H9 (cell line): ENCODE results near the gene ZNF593. TPM values are rescaled to one million over a fixed set of nuclear protein-coding genes. Genes with fewer than 3 reads are reported as not detected.

ENCODE experiments used
- DNase-seq: peaks from one replicate; pipeline ENCODE4 v3.0.0-alpha.2; 2017
- H2AFZ ChIP-seq: one replicate; pipeline ENCODE4 v1.6.1; 2013; ENCODE audit warnings: mild to moderate bottlenecking, low read length, control low read depth, moderate library complexity
- H2AK5ac ChIP-seq: 2 replicates; pipeline ENCODE4 v1.6.1; 2013; ENCODE audit warnings: low read length, control low read depth, mixed read lengths; ENCODE audit not compliant: insufficient read length
- H2BK120ac ChIP-seq: one replicate; pipeline ENCODE4 v1.6.1; 2013; ENCODE audit warnings: low read depth, mild to moderate bottlenecking, low read length, control low read depth, inconsistent platforms; ENCODE audit not compliant: poor library complexity, severe bottlenecking
- H2BK12ac ChIP-seq: 2 replicates; pipeline ENCODE4 v1.6.1; 2013; ENCODE audit warnings: low read length, control low read depth, mixed read lengths, low read depth; ENCODE audit not compliant: insufficient read length
- H2BK15ac ChIP-seq: 2 replicates; pipeline ENCODE4 v1.6.1; 2013; ENCODE audit warnings: low read depth, low read length, control low read depth
- H2BK20ac ChIP-seq: one replicate; pipeline ENCODE4 v1.6.1; 2013; ENCODE audit warnings: low read depth, mild to moderate bottlenecking, low read length, control low read depth, inconsistent platforms; ENCODE audit not compliant: poor library complexity, severe bottlenecking
- H2BK5ac ChIP-seq: 2 replicates; pipeline ENCODE4 v1.6.1; 2013; ENCODE audit warnings: low read length, control low read depth, mixed read lengths; ENCODE audit not compliant: insufficient read length
- H3K14ac ChIP-seq: 2 replicates; pipeline ENCODE4 v1.6.1; 2013; ENCODE audit warnings: low read length, control low read depth; ENCODE audit not compliant: insufficient read depth
- H3K18ac ChIP-seq: 2 replicates; pipeline ENCODE4 v1.6.1; 2013; ENCODE audit warnings: low read depth, mild to moderate bottlenecking, mixed read lengths, low read length, control low read depth; ENCODE audit not compliant: insufficient read length
- H3K23ac ChIP-seq: 2 replicates; pipeline ENCODE4 v1.6.1; 2013; ENCODE audit warnings: low read length, control low read depth, mixed read lengths, low read depth; ENCODE audit not compliant: insufficient read length
- H3K23me2 ChIP-seq: 2 replicates; pipeline ENCODE4 v1.6.1; 2013; ENCODE audit warnings: low read depth, mild to moderate bottlenecking, mixed read lengths, low read length, control low read depth; ENCODE audit not compliant: insufficient read length, poor library complexity, severe bottlenecking
- H3K27ac ChIP-seq: 2 replicates; pipeline ENCODE4 v1.5.1; 2013; ENCODE audit warnings: low read length, control low read depth, mixed read lengths, low read depth; ENCODE audit not compliant: insufficient read length
- H3K27me3 ChIP-seq: 2 replicates; pipeline ENCODE4 v1.6.1; 2013; ENCODE audit warnings: low read length, control low read depth, inconsistent platforms; ENCODE audit not compliant: insufficient read depth
- H3K4ac ChIP-seq: 2 replicates; pipeline ENCODE4 v1.6.1; 2013; ENCODE audit warnings: low read depth, mild to moderate bottlenecking, control low read depth, inconsistent platforms, low read length, moderate library complexity
- H3K4me1 ChIP-seq: 2 replicates; pipeline ENCODE4 v1.6.1; 2013; ENCODE audit warnings: low read length, control low read depth, inconsistent platforms; ENCODE audit not compliant: insufficient read depth
- H3K4me2 ChIP-seq: 2 replicates; pipeline ENCODE4 v1.6.1; 2013; ENCODE audit warnings: low read length, control low read depth, mixed read lengths; ENCODE audit not compliant: insufficient read length, insufficient read depth
- H3K56ac ChIP-seq: 2 replicates; pipeline ENCODE4 v1.6.1; 2013; ENCODE audit warnings: low read depth, mild to moderate bottlenecking, mixed read lengths, low read length, control low read depth; ENCODE audit not compliant: insufficient read length
- H3K79me1 ChIP-seq: 2 replicates; pipeline ENCODE4 v1.6.1; 2013; ENCODE audit warnings: low read depth, mild to moderate bottlenecking, moderate library complexity, low read length, control low read depth, inconsistent platforms; ENCODE audit not compliant: insufficient read depth, poor library complexity, severe bottlenecking
- H3K79me2 ChIP-seq: 2 replicates; pipeline ENCODE4 v1.6.1; 2013; ENCODE audit warnings: low read length, control low read depth, inconsistent platforms; ENCODE audit not compliant: insufficient read depth
- H3K9ac ChIP-seq: 2 replicates; pipeline ENCODE4 v1.6.1; 2013; ENCODE audit warnings: low read length, control low read depth, mixed read lengths; ENCODE audit not compliant: insufficient read length; ENCODE audit errors: extremely low read depth
- H3K9me3 ChIP-seq: one replicate; pipeline ENCODE4 v1.6.1; 2013; ENCODE audit warnings: low read depth, low read length, inconsistent platforms; ENCODE audit not compliant: control insufficient read depth
- H3T11ph ChIP-seq: one replicate; pipeline ENCODE4 v1.6.1; 2013; ENCODE audit warnings: mild to moderate bottlenecking, low read length, control low read depth, inconsistent platforms
- H4K20me1 ChIP-seq: one replicate; pipeline ENCODE4 v1.6.1; 2013; ENCODE audit not compliant: control insufficient read depth, insufficient read length, insufficient read depth
- H4K5ac ChIP-seq: 2 replicates; pipeline ENCODE4 v1.6.1; 2013; ENCODE audit warnings: low read depth, mild to moderate bottlenecking, mixed read lengths, low read length, control low read depth; ENCODE audit not compliant: insufficient read length
- H4K8ac ChIP-seq: replicated peaks from 2 replicates; pipeline ENCODE4 v1.6.1; 2013; ENCODE audit warnings: low read length, control low read depth, mixed read lengths, low read depth; ENCODE audit not compliant: insufficient read length
- H4K91ac ChIP-seq: 2 replicates; pipeline ENCODE4 v1.6.1; 2013; ENCODE audit warnings: low read depth, mild to moderate bottlenecking, moderate library complexity, mixed read lengths, low read length, control low read depth; ENCODE audit not compliant: insufficient read length
- H3K27ac Mint-ChIP-seq, 3 experiments: 2 replicates in 2 of 3; 3 replicates in 1 of 3; pipeline ENCODE4 v1.8.0; 2020 to 2021; ENCODE audit warnings: mixed read lengths in 3 of 3, mild to moderate bottlenecking in 1 of 3, moderate library complexity in 1 of 3
- H3K27me3 Mint-ChIP-seq: 2 replicates; pipeline ENCODE4 v1.8.0; 2021; ENCODE audit warnings: low read depth, mild to moderate bottlenecking, moderate library complexity, mixed read lengths
- H3K36me3 Mint-ChIP-seq, 3 experiments: 2 replicates in 2 of 3; 3 replicates in 1 of 3; pipeline ENCODE4 v1.8.0; 2020 to 2021; ENCODE audit warnings: low read depth in 3 of 3, mixed read lengths in 3 of 3; ENCODE audit not compliant: insufficient read depth in 1 of 3
- H3K4me1 Mint-ChIP-seq, 2 experiments: 2 replicates each; pipeline ENCODE4 v1.8.0; 2020; ENCODE audit warnings: mixed read lengths in 2 of 2
- H3K4me3 Mint-ChIP-seq, 2 experiments: 2 replicates in 1 of 2; 3 replicates in 1 of 2; pipeline ENCODE4 v1.8.0; 2020 to 2021; ENCODE audit warnings: mild to moderate bottlenecking in 2 of 2, mixed read lengths in 2 of 2, moderate library complexity in 1 of 2
- H3K9me3 Mint-ChIP-seq, 2 experiments: 2 replicates in 1 of 2; 3 replicates in 1 of 2; pipeline ENCODE4 v1.8.0; 2020; ENCODE audit warnings: mild to moderate bottlenecking in 2 of 2, mixed read lengths in 2 of 2, moderate library complexity in 1 of 2
- WGBS: extraction: QIAGEN DNeasy Blood & Tissue Kit; methylation state at CpG from one replicate; pipeline ENCODE4 v1.1.7; 2013; ENCODE audit warnings: missing lambda C conversion rate, low lambda C conversion rate, mixed read lengths; ENCODE audit not compliant: insufficient read length; ENCODE audit errors: extremely low coverage; 5-methylcytosine and 5-hydroxymethylcytosine counted together
- total RNA-seq: library from RNA; stranded (reverse); gene quantifications from 2 replicates; pipeline ENCODE4 v1.2.1, GENCODE V29; 2021
- TF ChIP-seq, protein P1 (sequence below): fragments of 200-600 bp; sonication (generic); conservative IDR thresholded peaks from 3 replicates; pipeline ENCODE4 v1.8.0; 2021; ENCODE audit warnings: antibody characterized with exemption, mild to moderate bottlenecking

Gene ZNF593
- total RNA-seq, 1 experiment from 2014 or later: 48.2 TPM

DNA sequence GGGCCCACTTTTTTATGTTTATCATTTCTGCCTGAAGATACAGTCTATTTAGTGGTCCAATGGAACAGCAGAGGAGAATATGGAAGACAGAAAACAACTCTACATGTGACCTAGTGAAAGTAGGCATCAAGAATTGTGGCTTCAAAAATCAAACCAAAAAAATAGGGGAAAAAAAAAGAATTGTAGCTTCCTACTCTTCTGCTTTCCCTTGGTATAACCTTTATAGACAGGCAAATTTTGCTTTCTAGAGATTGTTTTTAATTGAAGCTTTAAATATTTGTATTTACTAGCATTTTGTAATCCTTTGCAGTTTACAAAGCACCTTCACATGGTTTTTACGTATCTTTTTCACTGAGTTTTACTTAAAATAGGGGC is 43.8 kb upstream of the ZNF593 start:
- Histone ChIP-seq H3K27me3 (no peaks in the 10 kb centered on the region), H2BK20ac (no peak overlapping the region), H3K23ac (no peak overlapping the region), H3K79me1 (no peaks in the 10 kb centered on the region), H3T11ph (no peak overlapping the region), H3K79me2 (no peaks in the 10 kb centered on the region), H3K4me2 (no peak overlapping the region), H2BK5ac (no peak overlapping the region), H2BK12ac (no peak overlapping the region), H2BK15ac (no peak overlapping the region), H3K4me1 (no peaks in the 10 kb centered on the region), H3K56ac (no peak overlapping the region), H4K5ac (no peak overlapping the region), H3K18ac (no peak overlapping the region), H2BK120ac (no peak overlapping the region), H3K4ac (no peak overlapping the region), H4K8ac (no peak overlapping the region), H2AK5ac (no peak overlapping the region), H3K23me2 (no peaks in the 10 kb centered on the region), H2AFZ (no peak overlapping the region), H4K20me1 (no peaks in the 10 kb centered on the region), H3K9me3 (no peaks in the 10 kb centered on the region), H3K9ac (no peak overlapping the region), H4K91ac (no peak overlapping the region), H3K27ac (no peak overlapping the region), H3K14ac (no peak overlapping the region)
- peak overlapping the region in 1 of 3 experiments; percentile 67; a peak in 1 of 7 replicates for H3K27ac Mint-ChIP-seq
- DNase-seq: no peak
- no peaks in the 10 kb centered on the region for H3K9me3 Mint-ChIP-seq
- peaks cover 4 to 10% of the 10 kb centered on the region in 2 experiments; a peak in 3 of 4 replicates for H3K4me1 Mint-ChIP-seq
- WGBS: no CpG with 5 or more reads among the region's 1 CpG
- H3K4me3 Mint-ChIP-seq: no peak overlapping the region
- H3K27me3 Mint-ChIP-seq: no peaks in the 10 kb centered on the region
- TF ChIP-seq, protein P1, sequence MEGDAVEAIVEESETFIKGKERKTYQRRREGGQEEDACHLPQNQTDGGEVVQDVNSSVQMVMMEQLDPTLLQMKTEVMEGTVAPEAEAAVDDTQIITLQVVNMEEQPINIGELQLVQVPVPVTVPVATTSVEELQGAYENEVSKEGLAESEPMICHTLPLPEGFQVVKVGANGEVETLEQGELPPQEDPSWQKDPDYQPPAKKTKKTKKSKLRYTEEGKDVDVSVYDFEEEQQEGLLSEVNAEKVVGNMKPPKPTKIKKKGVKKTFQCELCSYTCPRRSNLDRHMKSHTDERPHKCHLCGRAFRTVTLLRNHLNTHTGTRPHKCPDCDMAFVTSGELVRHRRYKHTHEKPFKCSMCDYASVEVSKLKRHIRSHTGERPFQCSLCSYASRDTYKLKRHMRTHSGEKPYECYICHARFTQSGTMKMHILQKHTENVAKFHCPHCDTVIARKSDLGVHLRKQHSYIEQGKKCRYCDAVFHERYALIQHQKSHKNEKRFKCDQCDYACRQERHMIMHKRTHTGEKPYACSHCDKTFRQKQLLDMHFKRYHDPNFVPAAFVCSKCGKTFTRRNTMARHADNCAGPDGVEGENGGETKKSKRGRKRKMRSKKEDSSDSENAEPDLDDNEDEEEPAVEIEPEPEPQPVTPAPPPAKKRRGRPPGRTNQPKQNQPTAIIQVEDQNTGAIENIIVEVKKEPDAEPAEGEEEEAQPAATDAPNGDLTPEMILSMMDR: no peak
- peaks cover 0 to 7% (median 0%) of the 10 kb centered on the region in 3 experiments; a peak in 3 of 7 replicates for H3K36me3 Mint-ChIP-seq
